Vagina (tissue), 2 donors: ENCODE data around the gene SERGEF.

Experiments
- CTCF ChIP-seq, 3 experiments: fragments of 450-650 bp in 2 of 3; fragments of 200-600 bp in 1 of 3; sonication (generic) in 1 of 3; IDR thresholded peaks; one replicate each; pipeline ENCODE4 v1.5.1; 2017 to 2019; ENCODE audit warnings: antibody characterized with exemption in 3 of 3, mild to moderate bottlenecking in 2 of 3, moderate library complexity in 2 of 3
- POLR2AphosphoS5 ChIP-seq, 2 donors: sonication (generic); formaldehyde crosslinking; IDR thresholded peaks; one replicate each; pipeline ENCODE4 v1.9.0; 2017; ENCODE audit warnings: antibody characterized with exemption in 2 of 2, mild to moderate bottlenecking in 2 of 2, low read depth in 1 of 2; ENCODE audit not compliant: insufficient read depth in 1 of 2

DNA sequence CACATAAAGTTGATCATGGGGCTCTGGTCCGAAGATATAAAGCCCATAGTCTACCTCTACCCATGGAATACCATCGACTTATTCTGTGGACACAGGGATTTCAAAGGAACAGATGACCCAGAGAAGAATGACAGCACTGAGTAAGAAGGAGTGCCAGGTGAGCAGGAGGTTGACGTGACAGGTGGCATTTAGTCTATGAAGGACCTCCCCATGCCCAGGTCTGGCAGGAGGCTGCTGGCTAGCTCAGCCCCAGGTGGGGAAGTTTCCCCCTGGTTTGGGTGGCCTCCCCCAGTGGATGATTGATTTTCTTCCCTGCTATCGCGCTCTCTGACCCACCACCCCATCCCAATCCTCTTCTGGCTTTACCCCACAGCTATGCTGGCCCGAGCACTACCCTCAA lies 239.2 kb downstream of the SERGEF start:
- TF ChIP-seq CTCF (IDR thresholded peaks at IDR 0.05) (no peak), POLR2AphosphoS5 (IDR thresholded peaks at IDR 0.05; ENCODE audit: insufficient read depth in 1 of 2, low read depth in 1 of 2) (no peak)
